GM18498 (cell line): ENCODE data around the gene SH3BP4.

Experiments
- ATAC-seq: cut with Tn5 transposase; IDR thresholded peaks from one replicate; pipeline ENCODE4 v1.9.1; 2021; ENCODE audit warnings: mild to moderate bottlenecking, moderate library complexity; ENCODE audit not compliant: unreplicated experiment

Gene SH3BP4, protein sequence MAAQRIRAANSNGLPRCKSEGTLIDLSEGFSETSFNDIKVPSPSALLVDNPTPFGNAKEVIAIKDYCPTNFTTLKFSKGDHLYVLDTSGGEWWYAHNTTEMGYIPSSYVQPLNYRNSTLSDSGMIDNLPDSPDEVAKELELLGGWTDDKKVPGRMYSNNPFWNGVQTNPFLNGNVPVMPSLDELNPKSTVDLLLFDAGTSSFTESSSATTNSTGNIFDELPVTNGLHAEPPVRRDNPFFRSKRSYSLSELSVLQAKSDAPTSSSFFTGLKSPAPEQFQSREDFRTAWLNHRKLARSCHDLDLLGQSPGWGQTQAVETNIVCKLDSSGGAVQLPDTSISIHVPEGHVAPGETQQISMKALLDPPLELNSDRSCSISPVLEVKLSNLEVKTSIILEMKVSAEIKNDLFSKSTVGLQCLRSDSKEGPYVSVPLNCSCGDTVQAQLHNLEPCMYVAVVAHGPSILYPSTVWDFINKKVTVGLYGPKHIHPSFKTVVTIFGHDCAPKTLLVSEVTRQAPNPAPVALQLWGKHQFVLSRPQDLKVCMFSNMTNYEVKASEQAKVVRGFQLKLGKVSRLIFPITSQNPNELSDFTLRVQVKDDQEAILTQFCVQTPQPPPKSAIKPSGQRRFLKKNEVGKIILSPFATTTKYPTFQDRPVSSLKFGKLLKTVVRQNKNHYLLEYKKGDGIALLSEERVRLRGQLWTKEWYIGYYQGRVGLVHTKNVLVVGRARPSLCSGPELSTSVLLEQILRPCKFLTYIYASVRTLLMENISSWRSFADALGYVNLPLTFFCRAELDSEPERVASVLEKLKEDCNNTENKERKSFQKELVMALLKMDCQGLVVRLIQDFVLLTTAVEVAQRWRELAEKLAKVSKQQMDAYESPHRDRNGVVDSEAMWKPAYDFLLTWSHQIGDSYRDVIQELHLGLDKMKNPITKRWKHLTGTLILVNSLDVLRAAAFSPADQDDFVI

GRCh38 chr2:234951664-234952269 lies at the start of gene SH3BP4:
Gene SH3BP4, plus strand, starts transcription at chr2:234952017. Its CDS starts 82,986 bp downstream, at chr2:235035003.
- no peak for ATAC-seq

GRCh38 chr2:234904785-234905184 lies 47.0 kb upstream of the SH3BP4 start:
- ATAC-seq: no peak

- ATAC-seq: no peak
Measured at GRCh38 chr2:234905547-234906265, 46.1 kb upstream of the SH3BP4 start.

DNA sequence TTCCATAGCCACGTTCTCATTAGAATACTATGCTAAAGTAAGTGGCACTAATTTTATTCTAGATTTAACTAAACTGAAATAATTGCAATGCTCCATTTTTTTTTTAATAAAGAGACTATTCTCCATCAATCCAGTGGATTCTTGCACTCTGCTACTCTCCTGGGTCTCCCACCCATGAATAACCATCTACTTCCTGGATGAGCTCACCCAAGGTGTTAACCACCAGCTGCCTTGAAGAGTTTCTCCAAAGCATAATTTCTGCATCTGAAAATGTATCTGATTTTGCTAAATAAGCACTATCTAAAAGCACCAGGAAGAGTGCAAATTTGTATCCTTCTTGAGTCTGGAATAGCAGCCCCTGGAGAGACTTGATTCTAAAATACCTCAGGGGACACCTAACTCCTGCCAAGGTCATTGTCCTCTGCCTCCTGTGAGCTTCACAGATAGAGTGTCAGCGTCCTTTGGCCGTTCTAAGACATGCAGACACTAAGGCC lies 41.6 kb upstream of the SH3BP4 start:
- ATAC-seq: no peak

DNA sequence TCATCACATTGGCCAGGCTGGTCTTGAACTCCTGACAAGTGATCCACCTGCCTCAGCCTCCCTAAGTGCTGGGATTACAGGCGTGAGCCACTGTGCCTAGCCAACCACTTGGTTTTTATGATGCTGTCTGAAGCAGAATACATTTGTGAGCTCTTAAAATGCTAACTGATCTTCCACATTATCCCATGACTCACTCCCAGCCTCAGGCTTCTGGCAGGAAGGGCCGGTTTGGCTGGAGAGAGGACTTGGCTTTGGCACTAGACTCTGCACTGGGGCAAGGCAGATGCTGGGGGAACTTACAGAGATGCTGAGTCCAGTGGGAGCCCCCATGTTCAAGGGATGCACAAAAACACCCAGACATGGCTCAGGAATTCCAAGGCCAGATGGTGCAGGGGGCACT lies 40.5 kb upstream of the SH3BP4 start:
- no peak for ATAC-seq

- no peak for ATAC-seq
Measured at GRCh38 chr2:234912437-234912836, 39.4 kb upstream of the SH3BP4 start.

DNA sequence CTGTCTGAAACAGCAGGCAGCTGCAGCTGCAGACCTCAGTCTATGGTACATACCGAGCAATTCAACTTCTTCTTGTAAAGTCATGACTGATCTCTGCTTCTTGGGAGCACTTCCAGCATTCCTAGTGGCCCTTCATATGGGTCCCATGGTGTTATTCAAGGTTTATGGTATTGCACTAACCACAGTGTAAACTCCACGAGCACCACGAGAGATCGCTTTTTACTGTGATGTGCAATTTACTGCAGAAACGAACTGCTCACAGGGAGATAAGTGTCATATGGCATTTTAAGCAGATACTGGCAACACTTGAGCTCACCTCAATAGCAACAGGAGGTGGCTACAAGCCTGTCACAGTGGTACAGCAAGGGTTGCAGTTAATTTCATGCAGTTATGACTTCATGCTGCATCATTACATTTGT lies 38.6 kb upstream of the SH3BP4 start:
- ATAC-seq: no peak

DNA sequence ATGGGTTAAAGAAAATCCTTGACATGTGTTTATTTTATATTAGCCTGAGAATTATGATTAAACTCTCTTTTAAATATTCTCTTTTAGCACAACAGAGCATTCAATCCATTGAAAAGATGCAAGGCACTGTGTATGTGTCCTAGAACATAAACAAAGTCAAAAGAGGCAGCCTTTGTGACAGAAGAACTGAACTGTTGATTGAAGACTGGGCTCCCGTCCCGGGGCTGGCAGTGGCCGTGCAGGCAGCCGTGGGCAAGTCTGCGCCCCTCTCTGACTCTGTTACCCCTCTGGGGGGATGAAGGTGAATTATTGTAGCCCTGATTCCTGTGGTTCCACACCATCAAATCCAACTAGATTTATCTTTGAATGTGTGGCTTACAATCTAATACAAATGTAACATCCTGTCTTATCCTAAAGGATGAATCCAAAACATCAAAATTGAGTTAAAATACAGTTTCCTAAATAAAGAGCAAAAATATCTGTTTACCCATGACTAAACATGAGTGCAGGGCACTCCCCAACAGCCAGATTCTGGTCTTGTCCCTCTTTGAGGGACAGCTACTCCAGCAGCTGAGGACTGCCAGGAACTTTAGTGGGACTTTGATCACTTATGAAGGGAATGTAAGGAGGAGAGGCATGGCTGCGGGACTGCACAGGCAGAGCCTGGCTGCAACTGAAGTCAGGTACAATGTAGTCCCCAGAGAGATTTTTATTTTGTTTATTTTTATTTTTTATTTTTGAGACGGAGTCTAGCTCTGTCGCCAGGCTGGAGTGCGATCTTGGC lies 37.3 kb upstream of the SH3BP4 start:
- ATAC-seq: no peak

- no peak for ATAC-seq
Measured at GRCh38 chr2:234916674-234917073, 35.1 kb upstream of the SH3BP4 start.

GRCh38 chr2:234917211-234917975 lies 34.4 kb upstream of the SH3BP4 start:
- no peak for ATAC-seq

DNA sequence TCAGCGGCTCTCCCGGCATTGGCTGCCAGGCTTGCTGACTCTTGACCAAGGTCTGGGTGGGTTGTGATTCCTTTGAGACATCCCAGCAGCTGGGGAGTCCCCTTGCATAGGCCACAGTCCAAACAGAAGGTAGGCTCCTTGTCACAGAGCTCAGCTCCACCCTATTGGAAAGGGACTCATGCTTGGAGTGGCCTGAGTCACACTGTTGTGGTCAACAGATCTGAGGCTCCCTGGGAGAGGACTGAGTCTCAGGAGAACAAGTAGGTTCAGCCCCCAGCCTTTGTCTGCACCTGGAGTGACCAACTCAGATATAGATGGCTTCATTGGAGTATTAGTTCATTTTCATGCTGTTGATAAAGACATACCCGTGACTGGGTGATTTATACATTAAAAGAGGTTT lies 32.1 kb upstream of the SH3BP4 start:
- no peak for ATAC-seq

GRCh38 chr2:234920836-234921235 lies 31.0 kb upstream of the SH3BP4 start:
- ATAC-seq: no peak

- no peak for ATAC-seq
Measured at GRCh38 chr2:234929002-234929401, 22.8 kb upstream of the SH3BP4 start.

- ATAC-seq: no peak
Measured at GRCh38 chr2:234930397-234930796, 21.4 kb upstream of the SH3BP4 start.

GRCh38 chr2:234931371-234931770 lies 20.4 kb upstream of the SH3BP4 start:
- ATAC-seq: no peak

GRCh38 chr2:234932591-234933168 lies 19.1 kb upstream of the SH3BP4 start:
- ATAC-seq: no peak

GRCh38 chr2:234935311-234935710 lies 16.5 kb upstream of the SH3BP4 start:
- no peak for ATAC-seq

GRCh38 chr2:234939576-234939975 lies 12.2 kb upstream of the SH3BP4 start:
- no peak for ATAC-seq

DNA sequence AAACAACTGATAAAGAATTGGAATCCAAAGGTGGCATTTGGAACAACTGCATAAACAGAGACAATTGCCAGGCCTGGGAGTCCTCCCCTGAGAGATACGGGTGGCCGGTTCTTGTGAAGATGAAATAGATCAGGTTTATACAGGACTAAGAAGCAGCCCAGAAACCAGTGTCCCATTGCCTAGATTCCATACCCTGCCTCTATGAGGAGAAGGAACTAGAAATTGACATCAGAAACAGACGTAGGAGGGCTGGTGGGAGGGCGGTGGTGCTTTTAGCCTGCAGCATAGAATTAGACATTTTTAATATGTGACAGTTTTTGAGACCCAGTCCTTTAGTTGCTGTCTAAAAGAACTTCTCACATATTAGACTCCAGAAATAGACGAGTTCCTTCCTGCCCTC lies 11.8 kb upstream of the SH3BP4 start:
- ATAC-seq: no peak
